Measurements from ENCODE around the gene VAMP8.

DNA sequence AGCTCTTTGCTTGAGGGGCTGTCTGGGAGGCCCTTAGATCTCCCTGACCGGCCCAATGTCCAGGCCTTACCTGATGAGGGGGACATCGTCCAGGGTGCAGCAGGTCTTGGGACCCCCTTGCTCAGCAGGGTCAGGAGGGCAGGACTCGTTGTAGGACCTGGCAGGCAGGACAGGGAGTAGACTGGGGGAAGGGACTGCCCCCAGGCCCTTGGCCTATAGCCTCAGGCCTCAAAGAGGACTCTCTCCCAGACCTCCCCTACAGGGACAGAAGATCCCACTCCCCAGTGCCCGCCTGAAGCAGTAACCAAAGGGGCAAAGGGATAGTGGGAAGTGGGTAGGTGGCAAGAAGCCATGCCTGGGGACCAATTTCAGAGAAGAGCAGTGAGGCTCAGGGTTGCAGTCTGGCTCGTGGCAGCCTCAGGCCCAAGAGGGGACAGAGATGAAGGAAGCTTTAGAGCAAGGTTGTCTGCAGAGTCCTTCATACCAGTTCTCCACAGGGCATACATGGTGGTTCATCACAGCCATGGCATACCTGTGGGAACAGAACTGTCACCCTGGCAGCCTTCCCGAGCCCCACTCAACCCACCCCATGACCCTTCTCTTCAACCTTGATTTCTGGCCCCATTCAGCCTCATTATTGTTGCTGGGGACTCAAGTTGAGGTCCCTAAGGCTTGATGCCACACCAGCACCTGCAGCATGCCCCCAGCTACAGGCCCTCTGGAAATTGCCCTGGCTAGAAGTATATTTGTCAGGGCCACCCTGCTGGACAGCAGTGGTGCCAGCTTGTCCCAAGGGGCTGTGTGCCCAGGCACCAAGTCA is 23.8 kb downstream of the VAMP8 start:
- TF ChIP-seq TAF1 (IDR thresholded peaks at IDR 0.05; ENCODE audit: borderline replicate concordance, insufficient read depth, low read length) (no peak), POLR2AphosphoS5 (IDR thresholded peaks at IDR 0.05; ENCODE audit: low read depth, low read length) (no peak), FOXP2 (optimal IDR thresholded peaks at IDR 0.05; ENCODE audit: borderline replicate concordance, extremely low read depth, extremely low read length, insufficient read depth) (no peak), SIN3A (IDR thresholded peaks at IDR 0.05; ENCODE audit: borderline replicate concordance, insufficient read depth, low read length) (no peak)
- TF ChIP-seq, protein P1, sequence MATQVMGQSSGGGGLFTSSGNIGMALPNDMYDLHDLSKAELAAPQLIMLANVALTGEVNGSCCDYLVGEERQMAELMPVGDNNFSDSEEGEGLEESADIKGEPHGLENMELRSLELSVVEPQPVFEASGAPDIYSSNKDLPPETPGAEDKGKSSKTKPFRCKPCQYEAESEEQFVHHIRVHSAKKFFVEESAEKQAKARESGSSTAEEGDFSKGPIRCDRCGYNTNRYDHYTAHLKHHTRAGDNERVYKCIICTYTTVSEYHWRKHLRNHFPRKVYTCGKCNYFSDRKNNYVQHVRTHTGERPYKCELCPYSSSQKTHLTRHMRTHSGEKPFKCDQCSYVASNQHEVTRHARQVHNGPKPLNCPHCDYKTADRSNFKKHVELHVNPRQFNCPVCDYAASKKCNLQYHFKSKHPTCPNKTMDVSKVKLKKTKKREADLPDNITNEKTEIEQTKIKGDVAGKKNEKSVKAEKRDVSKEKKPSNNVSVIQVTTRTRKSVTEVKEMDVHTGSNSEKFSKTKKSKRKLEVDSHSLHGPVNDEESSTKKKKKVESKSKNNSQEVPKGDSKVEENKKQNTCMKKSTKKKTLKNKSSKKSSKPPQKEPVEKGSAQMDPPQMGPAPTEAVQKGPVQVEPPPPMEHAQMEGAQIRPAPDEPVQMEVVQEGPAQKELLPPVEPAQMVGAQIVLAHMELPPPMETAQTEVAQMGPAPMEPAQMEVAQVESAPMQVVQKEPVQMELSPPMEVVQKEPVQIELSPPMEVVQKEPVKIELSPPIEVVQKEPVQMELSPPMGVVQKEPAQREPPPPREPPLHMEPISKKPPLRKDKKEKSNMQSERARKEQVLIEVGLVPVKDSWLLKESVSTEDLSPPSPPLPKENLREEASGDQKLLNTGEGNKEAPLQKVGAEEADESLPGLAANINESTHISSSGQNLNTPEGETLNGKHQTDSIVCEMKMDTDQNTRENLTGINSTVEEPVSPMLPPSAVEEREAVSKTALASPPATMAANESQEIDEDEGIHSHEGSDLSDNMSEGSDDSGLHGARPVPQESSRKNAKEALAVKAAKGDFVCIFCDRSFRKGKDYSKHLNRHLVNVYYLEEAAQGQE (IDR thresholded peaks at IDR 0.05; ENCODE audit: insufficient read depth in 1 of 2, low read depth in 2 of 2, low read length in 2 of 2) = no peak

All from PFSK-1 (cell line).